ENCODE results near the gene HIPK2.

The HIPK2 gene

GRCh38 chr7:139592801-139593461 lies 184.9 kb downstream of the HIPK2 start:
- no peak overlapping the region for H4K5ac ChIP-seq (ENCODE audit: low read length)
- H3K18ac ChIP-seq (ENCODE audit: low read length) = no peak overlapping the region
- no peak overlapping the region for H3K23ac ChIP-seq (ENCODE audit: low read length)
- no peak overlapping the region for H3K27ac ChIP-seq (ENCODE audit: low read depth, low read length)
- no peak overlapping the region for H3K9ac ChIP-seq (ENCODE audit: low read length)
- no peak for DNase-seq
- no peak overlapping the region for H3K4me2 ChIP-seq (ENCODE audit: low read length)
- no peaks in the 10 kb centered on the region for H3K79me2 ChIP-seq (ENCODE audit: control insufficient read depth, insufficient read depth, low read length)
- H2BK120ac ChIP-seq (ENCODE audit: low read depth, low read length) = no peak overlapping the region
- no peak overlapping the region for H2AK5ac ChIP-seq (ENCODE audit: low read length)
- no CpG with 5 or more reads among the region's 4 CpGs for WGBS (ENCODE audit: extremely low coverage, insufficient coverage, low lambda C conversion rate)
- no peak overlapping the region for H3K4me3 ChIP-seq (ENCODE audit: low read length)
- no peak overlapping the region for H3K4ac ChIP-seq (ENCODE audit: low read depth, low read length)
- H3K79me1 ChIP-seq (ENCODE audit: low read length) = no peaks in the 10 kb centered on the region
- H3K27me3 ChIP-seq (ENCODE audit: insufficient read depth, low read length, poor library complexity) = no peaks in the 10 kb centered on the region
- no peaks in the 10 kb centered on the region for H3K4me1 ChIP-seq (ENCODE audit: control insufficient read depth, low read depth, low read length)
- no peak overlapping the region for H2BK5ac ChIP-seq (ENCODE audit: low read length)
- H3K36me3 ChIP-seq (ENCODE audit: control insufficient read depth, insufficient read depth, low read length) = no peaks in the 10 kb centered on the region
- no peak overlapping the region for H4K8ac ChIP-seq (ENCODE audit: low read depth, low read length)
- no peak overlapping the region for H2BK15ac ChIP-seq (replicated peaks; ENCODE audit: low read depth)
- H3K56ac ChIP-seq (ENCODE audit: low read length) = no peak overlapping the region

DNA sequence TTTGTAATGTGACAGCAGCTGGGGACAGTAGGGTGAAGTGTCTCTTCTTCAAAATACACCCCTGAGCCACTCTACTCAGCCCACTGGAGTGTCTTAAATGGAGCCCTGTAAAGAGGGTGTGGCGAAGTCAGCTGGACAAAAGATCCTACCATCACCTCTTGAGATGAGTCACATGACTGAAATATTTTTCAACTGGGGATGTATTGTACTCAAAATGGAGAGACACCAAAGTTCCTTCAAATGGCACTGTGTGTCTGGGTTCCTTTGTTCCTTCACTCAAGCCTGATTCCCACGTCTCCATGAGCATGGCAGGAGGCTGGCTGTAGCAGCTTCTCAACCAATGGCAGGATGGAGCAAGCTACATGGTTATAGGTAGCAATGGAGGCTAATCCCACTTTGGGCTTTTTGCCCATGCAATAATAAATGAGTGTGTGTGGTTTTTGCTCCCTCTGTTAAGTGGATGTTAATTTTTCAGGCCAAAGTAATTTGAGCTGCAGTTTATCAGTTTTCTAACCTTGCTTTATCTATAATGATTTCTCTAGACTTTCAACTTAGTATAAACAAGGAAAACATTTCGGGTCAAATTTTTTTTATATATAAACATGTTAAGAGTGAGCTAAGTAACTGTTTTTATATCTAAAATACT lies 186.1 kb downstream of the HIPK2 start:
- no peak overlapping the region for H4K8ac ChIP-seq (ENCODE audit: low read depth, low read length)

GRCh38 chr7:139589474-139589873 lies 188.3 kb downstream of the HIPK2 start:
- no peak overlapping the region for H3K23ac ChIP-seq (ENCODE audit: low read length)
- no peaks in the 10 kb centered on the region for H3K79me1 ChIP-seq (ENCODE audit: low read length)
- no peak overlapping the region for H3K18ac ChIP-seq (ENCODE audit: low read length)
- no peak overlapping the region for H4K5ac ChIP-seq (ENCODE audit: low read length)
- no peak overlapping the region for H2BK5ac ChIP-seq (ENCODE audit: low read length)
- H3K79me2 ChIP-seq (ENCODE audit: control insufficient read depth, insufficient read depth, low read length) = no peaks in the 10 kb centered on the region
- no peaks in the 10 kb centered on the region for H3K4me1 ChIP-seq (ENCODE audit: control insufficient read depth, low read depth, low read length)
- H3K9ac ChIP-seq (ENCODE audit: low read length) = no peak overlapping the region
- H4K8ac ChIP-seq (ENCODE audit: low read depth, low read length) = no peak overlapping the region
- H3K4me2 ChIP-seq (ENCODE audit: low read length) = no peak overlapping the region
- no peaks in the 10 kb centered on the region for H3K36me3 ChIP-seq (ENCODE audit: control insufficient read depth, insufficient read depth, low read length)
- H3K4me3 ChIP-seq (ENCODE audit: low read length) = no peak overlapping the region
- no CpG with 5 or more reads among the region's 1 CpG for WGBS (ENCODE audit: extremely low coverage, insufficient coverage, low lambda C conversion rate)
- no peaks in the 10 kb centered on the region for H3K27me3 ChIP-seq (ENCODE audit: insufficient read depth, low read length, poor library complexity)
- H3K56ac ChIP-seq (ENCODE audit: low read length) = no peak overlapping the region
- no peak overlapping the region for H3K27ac ChIP-seq (ENCODE audit: low read depth, low read length)
- DNase-seq = no peak
- no peak overlapping the region for H3K4ac ChIP-seq (ENCODE audit: low read depth, low read length)
- no peak overlapping the region for H2BK120ac ChIP-seq (ENCODE audit: low read depth, low read length)
- no peak overlapping the region for H2BK15ac ChIP-seq (replicated peaks; ENCODE audit: low read depth)
- no peak overlapping the region for H2AK5ac ChIP-seq (ENCODE audit: low read length)

More for the DNA sequence above, 186.1 kb downstream of the HIPK2 start:
- no peak overlapping the region for H2BK15ac ChIP-seq (replicated peaks; ENCODE audit: low read depth)
- H3K4me2 ChIP-seq (ENCODE audit: low read length) = no peak overlapping the region
- no peak overlapping the region for H3K18ac ChIP-seq (ENCODE audit: low read length)
- no peak for DNase-seq
- no peaks in the 10 kb centered on the region for H3K79me1 ChIP-seq (ENCODE audit: low read length)
- H3K56ac ChIP-seq (ENCODE audit: low read length) = no peak overlapping the region
- WGBS (ENCODE audit: extremely low coverage, insufficient coverage, low lambda C conversion rate) = no CpG with 5 or more reads among the region's 3 CpGs
- H3K23ac ChIP-seq (ENCODE audit: low read length) = no peak overlapping the region
- H2AK5ac ChIP-seq (ENCODE audit: low read length) = no peak overlapping the region
- no peak overlapping the region for H4K5ac ChIP-seq (ENCODE audit: low read length)
- H3K79me2 ChIP-seq (ENCODE audit: control insufficient read depth, insufficient read depth, low read length) = no peaks in the 10 kb centered on the region
- no peaks in the 10 kb centered on the region for H3K27me3 ChIP-seq (ENCODE audit: insufficient read depth, low read length, poor library complexity)
- no peak overlapping the region for H3K27ac ChIP-seq (ENCODE audit: low read depth, low read length)
- H3K4me3 ChIP-seq (ENCODE audit: low read length) = no peak overlapping the region
- no peak overlapping the region for H2BK5ac ChIP-seq (ENCODE audit: low read length)
- no peak overlapping the region for H3K9ac ChIP-seq (ENCODE audit: low read length)
- H3K4ac ChIP-seq (ENCODE audit: low read depth, low read length) = no peak overlapping the region
- no peaks in the 10 kb centered on the region for H3K4me1 ChIP-seq (ENCODE audit: control insufficient read depth, low read depth, low read length)
- no peaks in the 10 kb centered on the region for H3K36me3 ChIP-seq (ENCODE audit: control insufficient read depth, insufficient read depth, low read length)
- no peak overlapping the region for H2BK120ac ChIP-seq (ENCODE audit: low read depth, low read length)

GRCh38 chr7:139588632-139589031 lies 189.2 kb downstream of the HIPK2 start:
- no peak overlapping the region for H3K4me3 ChIP-seq (ENCODE audit: low read length)
- no peak overlapping the region for H2BK15ac ChIP-seq (replicated peaks; ENCODE audit: low read depth)
- H4K8ac ChIP-seq (ENCODE audit: low read depth, low read length) = no peak overlapping the region
- H3K9ac ChIP-seq (ENCODE audit: low read length) = no peak overlapping the region
- no peak overlapping the region for H2BK120ac ChIP-seq (ENCODE audit: low read depth, low read length)
- H3K4me1 ChIP-seq (ENCODE audit: control insufficient read depth, low read depth, low read length) = no peaks in the 10 kb centered on the region
- no peak overlapping the region for H3K27ac ChIP-seq (ENCODE audit: low read depth, low read length)
- DNase-seq = peak; percentile 31
- no peaks in the 10 kb centered on the region for H3K36me3 ChIP-seq (ENCODE audit: control insufficient read depth, insufficient read depth, low read length)
- H3K79me1 ChIP-seq (ENCODE audit: low read length) = no peaks in the 10 kb centered on the region
- no peak overlapping the region for H3K4me2 ChIP-seq (ENCODE audit: low read length)
- H2BK5ac ChIP-seq (ENCODE audit: low read length) = no peak overlapping the region
- no peak overlapping the region for H3K4ac ChIP-seq (ENCODE audit: low read depth, low read length)
- H3K23ac ChIP-seq (ENCODE audit: low read length) = no peak overlapping the region
- H3K18ac ChIP-seq (ENCODE audit: low read length) = no peak overlapping the region
- H3K56ac ChIP-seq (ENCODE audit: low read length) = no peak overlapping the region
- no CpG with 5 or more reads among the region's 7 CpGs for WGBS (ENCODE audit: extremely low coverage, insufficient coverage, low lambda C conversion rate)
- H3K27me3 ChIP-seq (ENCODE audit: insufficient read depth, low read length, poor library complexity) = no peaks in the 10 kb centered on the region
- no peaks in the 10 kb centered on the region for H3K79me2 ChIP-seq (ENCODE audit: control insufficient read depth, insufficient read depth, low read length)
- H2AK5ac ChIP-seq (ENCODE audit: low read length) = no peak overlapping the region
- H4K5ac ChIP-seq (ENCODE audit: low read length) = no peak overlapping the region

DNA sequence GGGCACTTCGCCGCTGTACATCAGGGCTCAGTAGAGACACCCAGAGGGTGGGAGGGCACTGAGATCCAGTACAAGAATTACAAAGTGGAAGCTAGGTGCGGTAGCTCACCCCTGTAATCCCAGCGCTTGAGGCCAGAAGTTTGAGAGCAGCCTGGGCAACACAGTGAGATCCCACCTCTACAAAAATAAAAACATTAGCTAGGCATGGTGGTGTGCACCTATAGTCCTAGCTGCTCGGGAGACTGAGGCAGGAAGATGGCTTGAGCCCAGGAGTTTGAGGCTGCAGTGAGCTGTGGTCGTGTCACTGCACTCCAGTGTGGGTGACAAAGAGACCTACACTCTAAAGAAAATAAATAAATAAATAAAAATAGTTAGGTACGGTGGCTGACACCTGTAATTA lies 190.3 kb downstream of the HIPK2 start:
- H3K4ac ChIP-seq (ENCODE audit: low read depth, low read length) = no peak overlapping the region
- no peak overlapping the region for H4K8ac ChIP-seq (ENCODE audit: low read depth, low read length)
- no peaks in the 10 kb centered on the region for H3K4me1 ChIP-seq (ENCODE audit: control insufficient read depth, low read depth, low read length)
- H3K27me3 ChIP-seq (ENCODE audit: insufficient read depth, low read length, poor library complexity) = no peaks in the 10 kb centered on the region
- H3K18ac ChIP-seq (ENCODE audit: low read length) = no peak overlapping the region
- DNase-seq = no peak
- H3K36me3 ChIP-seq (ENCODE audit: control insufficient read depth, insufficient read depth, low read length) = no peaks in the 10 kb centered on the region
- no CpG with 5 or more reads among the region's 7 CpGs for WGBS (ENCODE audit: extremely low coverage, insufficient coverage, low lambda C conversion rate)
- H3K79me1 ChIP-seq (ENCODE audit: low read length) = no peaks in the 10 kb centered on the region
- no peak overlapping the region for H3K9ac ChIP-seq (ENCODE audit: low read length)
- H2BK5ac ChIP-seq (ENCODE audit: low read length) = no peak overlapping the region
- H3K27ac ChIP-seq (ENCODE audit: low read depth, low read length) = no peak overlapping the region
- no peak overlapping the region for H3K23ac ChIP-seq (ENCODE audit: low read length)
- H3K4me2 ChIP-seq (ENCODE audit: low read length) = no peak overlapping the region
- H3K79me2 ChIP-seq (ENCODE audit: control insufficient read depth, insufficient read depth, low read length) = no peaks in the 10 kb centered on the region
- H3K4me3 ChIP-seq (ENCODE audit: low read length) = no peak overlapping the region
- H2BK120ac ChIP-seq (ENCODE audit: low read depth, low read length) = no peak overlapping the region
- H4K5ac ChIP-seq (ENCODE audit: low read length) = no peak overlapping the region
- no peak overlapping the region for H3K56ac ChIP-seq (ENCODE audit: low read length)
- no peak overlapping the region for H2BK15ac ChIP-seq (replicated peaks; ENCODE audit: low read depth)
- no peak overlapping the region for H2AK5ac ChIP-seq (ENCODE audit: low read length)

- H3K4me2 ChIP-seq (ENCODE audit: low read length) = no peak overlapping the region
- DNase-seq = no peak
- H3K4me1 ChIP-seq (ENCODE audit: control insufficient read depth, low read depth, low read length) = no peaks in the 10 kb centered on the region
- no peak overlapping the region for H2BK120ac ChIP-seq (ENCODE audit: low read depth, low read length)
- H3K23ac ChIP-seq (ENCODE audit: low read length) = no peak overlapping the region
- no peak overlapping the region for H2BK15ac ChIP-seq (replicated peaks; ENCODE audit: low read depth)
- no peak overlapping the region for H3K56ac ChIP-seq (ENCODE audit: low read length)
- no peak overlapping the region for H2BK5ac ChIP-seq (ENCODE audit: low read length)
- peaks cover 2% of the 10 kb centered on the region for H3K36me3 ChIP-seq (ENCODE audit: control insufficient read depth, insufficient read depth, low read length)
- H4K5ac ChIP-seq (ENCODE audit: low read length) = no peak overlapping the region
- no CpG with 5 or more reads among the region's 3 CpGs for WGBS (ENCODE audit: extremely low coverage, insufficient coverage, low lambda C conversion rate)
- H2AK5ac ChIP-seq (ENCODE audit: low read length) = no peak overlapping the region
- H3K9ac ChIP-seq (ENCODE audit: low read length) = no peak overlapping the region
- no peak overlapping the region for H3K18ac ChIP-seq (ENCODE audit: low read length)
- H3K79me1 ChIP-seq (ENCODE audit: low read length) = no peaks in the 10 kb centered on the region
- no peak overlapping the region for H3K4ac ChIP-seq (ENCODE audit: low read depth, low read length)
- no peak overlapping the region for H4K8ac ChIP-seq (ENCODE audit: low read depth, low read length)
- no peaks in the 10 kb centered on the region for H3K79me2 ChIP-seq (ENCODE audit: control insufficient read depth, insufficient read depth, low read length)
- no peak overlapping the region for H3K27ac ChIP-seq (ENCODE audit: low read depth, low read length)
- no peaks in the 10 kb centered on the region for H3K27me3 ChIP-seq (ENCODE audit: insufficient read depth, low read length, poor library complexity)
- H3K4me3 ChIP-seq (ENCODE audit: low read length) = no peak overlapping the region
Observed at GRCh38 chr7:139586286-139586685, 191.5 kb downstream of the HIPK2 start.
